HCT116 (cell line): Measurements from ENCODE around the gene EFS. TPM values are rescaled to one million over a fixed set of nuclear protein-coding genes. Genes with fewer than 3 reads are reported as not detected.

Experiments used
- ATAC-seq: fragments of 200-7000 bp; cut with Tn5 transposase; 2 replicates; pipeline ENCODE4 v1.9.1; 2020; ENCODE audit warnings: mild to moderate bottlenecking, moderate library complexity
- BruUV-seq: library from RNA; stranded (reverse); fragments of 400-500 nt; replicated peaks from 2 replicates; lab custom pipeline; 2021; lab: Mats Ljungman, UMichigan
- CTCF ChIA-PET: fragments of 300-600 bp; sonication (Branson Sonifier 250); formaldehyde crosslinking; loops from one replicate; lab custom pipeline; 2021; ENCODE audit warnings: antibody characterized with exemption; lab: Charles Lee
- POLR2A ChIA-PET: fragments of 300-600, 350-600 bp; sonication (Branson Sonifier 250); formaldehyde crosslinking; loops from one replicate; lab custom pipeline; 2021; ENCODE audit warnings: antibody characterized with exemption; lab: Charles Lee
- RAD21 ChIA-PET, 2 experiments: fragments of 300-600 bp; sonication (Branson Sonifier 250); formaldehyde crosslinking; loops; one replicate each; lab custom pipeline; 2023; ENCODE audit warnings: low total read pairs in 2 of 2; ENCODE audit not compliant: uncharacterized antibody in 2 of 2, unreplicated experiment in 2 of 2, low non-redundant PET in 1 of 2; lab: Charles Lee
- DNase-seq: peaks from one replicate; pipeline ENCODE4 v3.0.0-alpha.2; 2010; ENCODE audit warnings: low read depth, low spot score
- H2AFZ ChIP-seq: fragments of 200-600 bp; shearing (Covaris generic), sonication (generic); 2 replicates; pipeline ENCODE4 v1.6.1; 2017; ENCODE audit warnings: low read depth, mixed run types, mixed read lengths, antibody characterized with exemption, low read length; ENCODE audit not compliant: poor library complexity, severe bottlenecking
- H3K27ac ChIP-seq: 2 replicates; pipeline ENCODE4 v1.5.1; 2012; ENCODE audit warnings: low read depth, low read length
- H3K27me3 ChIP-seq: fragments of 200-600 bp; sonication (generic); 2 replicates; pipeline ENCODE4 v1.6.1; 2016; ENCODE audit warnings: mixed run types, low read length, mixed read lengths; ENCODE audit not compliant: insufficient read depth
- H3K36me3 ChIP-seq, 2 experiments: fragments of 200-500 bp in 1 of 2; fragments of 200-600 bp in 1 of 2; sonication (Bioruptor generic) in 1 of 2; sonication (generic) in 1 of 2; 2 replicates each; pipeline versions ENCODE4 v1.5.1 to v1.6.1; 2014 to 2016; ENCODE audit warnings: low read length in 2 of 2, inconsistent platforms in 1 of 2, mixed read lengths in 1 of 2, mixed run types in 1 of 2; ENCODE audit not compliant: insufficient read depth in 2 of 2, control insufficient read depth in 1 of 2
- H3K4me1 ChIP-seq, 2 experiments: fragments of 200-600 bp in 1 of 2; sonication (generic) in 1 of 2; 2 replicates each; pipeline versions ENCODE4 v1.5.1 to v1.6.1; 2012 to 2017; ENCODE audit warnings: low read length in 2 of 2, inconsistent platforms in 1 of 2, mild to moderate bottlenecking in 1 of 2, mixed read lengths in 1 of 2, mixed run types in 1 of 2, moderate library complexity in 1 of 2; ENCODE audit not compliant: insufficient read depth in 2 of 2, control insufficient read depth in 1 of 2
- H3K4me2 ChIP-seq: fragments of 200-600 bp; sonication (generic); 2 replicates; pipeline ENCODE4 v1.6.1; 2017; ENCODE audit warnings: mixed run types, low read length, mixed read lengths
- H3K4me3 ChIP-seq, 2 experiments: fragments of 200-600 bp in 1 of 2; sonication (generic) in 1 of 2; replicated peaks in 1 of 2; 2 replicates each; pipeline ENCODE4 v1.5.1; 2011 to 2016; ENCODE audit warnings: low read length in 2 of 2, control low read depth in 1 of 2, low read depth in 1 of 2, mild to moderate bottlenecking in 1 of 2, mixed read lengths in 1 of 2, mixed run types in 1 of 2
- H3K79me2 ChIP-seq: fragments of 200-600 bp; sonication (generic); 2 replicates; pipeline ENCODE4 v1.6.1; 2017; ENCODE audit warnings: mild to moderate bottlenecking, mixed run types, low read length, moderate library complexity, mixed read lengths; ENCODE audit not compliant: insufficient read depth
- H3K9ac ChIP-seq: fragments of 200-600 bp; sonication (generic); 2 replicates; pipeline ENCODE4 v1.6.1; 2016; ENCODE audit warnings: low read length, mixed read lengths
- H3K9me2 ChIP-seq: fragments of 200-600 bp; sonication (generic), shearing (Covaris generic); 2 replicates; pipeline ENCODE4 v1.6.1; 2017; ENCODE audit warnings: mixed run types, mild to moderate bottlenecking, moderate library complexity; ENCODE audit not compliant: insufficient read depth
- H3K9me3 ChIP-seq, 2 experiments: fragments of 200-500 bp in 1 of 2; fragments of 200-600 bp in 1 of 2; sonication (Bioruptor generic) in 1 of 2; sonication (generic) in 1 of 2; 2 replicates each; pipeline ENCODE4 v1.6.1; 2014 to 2017; ENCODE audit warnings: low read length in 2 of 2, mixed read lengths in 2 of 2, inconsistent platforms in 1 of 2, low read depth in 1 of 2, mild to moderate bottlenecking in 1 of 2, mixed run types in 1 of 2, moderate library complexity in 1 of 2; ENCODE audit not compliant: control insufficient read depth in 1 of 2, insufficient read depth in 1 of 2
- H4K20me1 ChIP-seq: fragments of 200-600 bp; sonication (generic), shearing (Covaris generic); 2 replicates; pipeline ENCODE4 v1.6.1; 2017; ENCODE audit warnings: mixed run types, mild to moderate bottlenecking, moderate library complexity; ENCODE audit not compliant: insufficient read depth
- CBX3 ChIP-seq: IDR thresholded peaks from 2 replicates; pipeline ENCODE4 v1.6.1; 2012; ENCODE audit warnings: low read depth
- CEBPB ChIP-seq: IDR thresholded peaks from 2 replicates; pipeline ENCODE4 v1.6.1; 2012; ENCODE audit warnings: low read depth
- EGR1 ChIP-seq: IDR thresholded peaks from 2 replicates; pipeline ENCODE4 v1.6.1; 2012; ENCODE audit warnings: low read depth
- ELF1 ChIP-seq: IDR thresholded peaks from 2 replicates; pipeline ENCODE4 v1.6.1; 2012; ENCODE audit warnings: low read depth, borderline replicate concordance
- EZH2 ChIP-seq: fragments of 200-600 bp; sonication (generic); IDR thresholded peaks from 2 replicates; pipeline ENCODE4 v1.6.1; 2017; ENCODE audit warnings: antibody characterized with exemption, mixed run types
- EZH2phosphoT487 ChIP-seq: fragments of 200-600 bp; IDR thresholded peaks from 2 replicates; pipeline ENCODE4 v1.6.1; 2018; ENCODE audit warnings: antibody characterized with exemption, borderline replicate concordance
- JUND ChIP-seq: IDR thresholded peaks from 2 replicates; pipeline ENCODE4 v1.6.1; 2012
- POLR2A ChIP-seq: IDR thresholded peaks from 2 replicates; pipeline ENCODE4 v1.7.0; 2011; ENCODE audit warnings: borderline replicate concordance; ENCODE audit not compliant: insufficient read depth, insufficient read length; ENCODE audit errors: extremely low read depth
- POLR2AphosphoS5 ChIP-seq: IDR thresholded peaks from 2 replicates; pipeline ENCODE4 v1.6.1; 2011; ENCODE audit warnings: mild to moderate bottlenecking, low read depth, low read length, moderate library complexity
- RAD21 ChIP-seq: IDR thresholded peaks from 2 replicates; pipeline ENCODE4 v1.6.1; 2012; ENCODE audit warnings: low read depth, mild to moderate bottlenecking
- SP1 ChIP-seq: IDR thresholded peaks from 2 replicates; pipeline ENCODE4 v1.6.1; 2012; ENCODE audit warnings: low read depth
- SRF ChIP-seq: IDR thresholded peaks from 2 replicates; pipeline ENCODE4 v1.6.1; 2012; ENCODE audit warnings: low read depth
- TCF7L2 ChIP-seq: IDR thresholded peaks from 2 replicates; pipeline ENCODE4 v1.7.0; 2011; ENCODE audit warnings: borderline replicate concordance, inconsistent platforms; ENCODE audit not compliant: insufficient read depth, insufficient read length; ENCODE audit errors: extremely low read depth
- ZFX ChIP-seq: fragments of 450-650 bp; IDR thresholded peaks from 2 replicates; pipeline ENCODE4 v1.6.1; 2017
- ZNF274 ChIP-seq: fragments of 200-500 bp; sonication (Bioruptor generic); IDR thresholded peaks from 2 replicates; pipeline ENCODE4 v1.6.1; 2014; ENCODE audit warnings: mild to moderate bottlenecking, low read depth, low read length, inconsistent platforms
- intact Hi-C: fragments of 100-400 bp; cut with micrococcal nuclease; formaldehyde crosslinking; loops from 2 replicates; pipeline ENCODE4 v1.10.0; 2022
- total RNA-seq: library from RNA; stranded (reverse); gene quantifications from one replicate; pipeline ENCODE4 v1.2.1, GENCODE V29; 2021; ENCODE audit not compliant: unreplicated experiment
- TF ChIP-seq, protein P1 (sequence below), 3 experiments: fragments of 200-600 bp in 1 of 3; sonication (generic) in 1 of 3; IDR thresholded peaks in 2 of 3; conservative IDR thresholded peaks in 1 of 3; 2 replicates each; pipeline ENCODE4 v1.5.1; 2012 to 2017; ENCODE audit warnings: low read depth in 2 of 3, low read length in 2 of 3, antibody characterized with exemption in 1 of 3, borderline replicate concordance in 1 of 3, control low read depth in 1 of 3, mild to moderate bottlenecking in 1 of 3, mixed read lengths in 1 of 3, mixed run types in 1 of 3, moderate library complexity in 1 of 3; ENCODE audit not compliant: insufficient read depth in 1 of 3
- TF ChIP-seq, protein P2 (sequence below): IDR thresholded peaks from 2 replicates; pipeline ENCODE4 v1.6.1; 2012
- TF ChIP-seq, protein P3 (sequence below): IDR thresholded peaks from 2 replicates; pipeline ENCODE4 v1.6.1; 2012; ENCODE audit warnings: low read depth
- TF ChIP-seq, protein P4 (sequence below): IDR thresholded peaks from 2 replicates; pipeline ENCODE4 v1.6.1; 2012

EFS gene
- total RNA-seq, 1 experiment from 2014 or later, result 0.10 TPM

DNA sequence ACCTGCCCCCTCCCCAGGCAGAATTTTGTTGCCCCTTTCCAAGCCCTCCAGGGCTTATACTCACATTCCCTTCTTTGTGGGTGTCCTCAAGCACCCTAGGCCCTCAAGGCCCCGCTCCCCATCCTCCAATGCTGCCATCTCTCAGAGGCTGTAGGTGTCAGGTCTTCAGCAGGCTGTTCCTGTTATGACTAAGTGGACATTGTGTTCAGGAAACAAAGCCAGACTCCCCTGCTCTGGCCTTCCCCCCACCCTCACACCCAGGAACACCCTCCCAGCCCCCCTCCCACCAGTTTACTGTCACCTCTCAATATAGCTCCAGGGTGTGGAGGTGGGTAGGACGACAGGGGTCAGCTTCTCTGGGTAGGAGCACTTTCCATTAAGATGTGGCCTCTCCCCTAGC lies 44.5 kb upstream of the EFS start:
- no peak overlapping the region for H3K4me2 ChIP-seq
- RAD21 ChIA-PET, result no interaction called here
- no peak overlapping the region for H3K9ac ChIP-seq
- no peak for DNase-seq
- intact Hi-C loops, result no loop called here
- no peaks in the 10 kb centered on the region for H3K9me2 ChIP-seq
- TF ChIP-seq EZH2phosphoT487 (no peak), CEBPB (no peak), POLR2AphosphoS5 (no peak), ZNF274 (no peak), JUND (no peak), ZFX (no peak), CBX3 (no peak), SP1 (no peak), EGR1 (no peak), SRF (no peak), POLR2A (no peak), RAD21 (no peak), ELF1 (no peak), EZH2 (no peak), TCF7L2 (no peak)
- TF ChIP-seq, protein P1, sequence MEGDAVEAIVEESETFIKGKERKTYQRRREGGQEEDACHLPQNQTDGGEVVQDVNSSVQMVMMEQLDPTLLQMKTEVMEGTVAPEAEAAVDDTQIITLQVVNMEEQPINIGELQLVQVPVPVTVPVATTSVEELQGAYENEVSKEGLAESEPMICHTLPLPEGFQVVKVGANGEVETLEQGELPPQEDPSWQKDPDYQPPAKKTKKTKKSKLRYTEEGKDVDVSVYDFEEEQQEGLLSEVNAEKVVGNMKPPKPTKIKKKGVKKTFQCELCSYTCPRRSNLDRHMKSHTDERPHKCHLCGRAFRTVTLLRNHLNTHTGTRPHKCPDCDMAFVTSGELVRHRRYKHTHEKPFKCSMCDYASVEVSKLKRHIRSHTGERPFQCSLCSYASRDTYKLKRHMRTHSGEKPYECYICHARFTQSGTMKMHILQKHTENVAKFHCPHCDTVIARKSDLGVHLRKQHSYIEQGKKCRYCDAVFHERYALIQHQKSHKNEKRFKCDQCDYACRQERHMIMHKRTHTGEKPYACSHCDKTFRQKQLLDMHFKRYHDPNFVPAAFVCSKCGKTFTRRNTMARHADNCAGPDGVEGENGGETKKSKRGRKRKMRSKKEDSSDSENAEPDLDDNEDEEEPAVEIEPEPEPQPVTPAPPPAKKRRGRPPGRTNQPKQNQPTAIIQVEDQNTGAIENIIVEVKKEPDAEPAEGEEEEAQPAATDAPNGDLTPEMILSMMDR (IDR thresholded peaks at IDR 0.05 in 2 of 3, conservative IDR thresholded peaks at IDR 0.05 in 1 of 3; ENCODE audit: borderline replicate concordance in 1 of 3, insufficient read depth in 1 of 3, low read depth in 2 of 3, low read length in 2 of 3), result no peak
- TF ChIP-seq, protein P2, sequence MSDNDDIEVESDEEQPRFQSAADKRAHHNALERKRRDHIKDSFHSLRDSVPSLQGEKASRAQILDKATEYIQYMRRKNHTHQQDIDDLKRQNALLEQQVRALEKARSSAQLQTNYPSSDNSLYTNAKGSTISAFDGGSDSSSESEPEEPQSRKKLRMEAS, result no peak
- TF ChIP-seq, protein P3, sequence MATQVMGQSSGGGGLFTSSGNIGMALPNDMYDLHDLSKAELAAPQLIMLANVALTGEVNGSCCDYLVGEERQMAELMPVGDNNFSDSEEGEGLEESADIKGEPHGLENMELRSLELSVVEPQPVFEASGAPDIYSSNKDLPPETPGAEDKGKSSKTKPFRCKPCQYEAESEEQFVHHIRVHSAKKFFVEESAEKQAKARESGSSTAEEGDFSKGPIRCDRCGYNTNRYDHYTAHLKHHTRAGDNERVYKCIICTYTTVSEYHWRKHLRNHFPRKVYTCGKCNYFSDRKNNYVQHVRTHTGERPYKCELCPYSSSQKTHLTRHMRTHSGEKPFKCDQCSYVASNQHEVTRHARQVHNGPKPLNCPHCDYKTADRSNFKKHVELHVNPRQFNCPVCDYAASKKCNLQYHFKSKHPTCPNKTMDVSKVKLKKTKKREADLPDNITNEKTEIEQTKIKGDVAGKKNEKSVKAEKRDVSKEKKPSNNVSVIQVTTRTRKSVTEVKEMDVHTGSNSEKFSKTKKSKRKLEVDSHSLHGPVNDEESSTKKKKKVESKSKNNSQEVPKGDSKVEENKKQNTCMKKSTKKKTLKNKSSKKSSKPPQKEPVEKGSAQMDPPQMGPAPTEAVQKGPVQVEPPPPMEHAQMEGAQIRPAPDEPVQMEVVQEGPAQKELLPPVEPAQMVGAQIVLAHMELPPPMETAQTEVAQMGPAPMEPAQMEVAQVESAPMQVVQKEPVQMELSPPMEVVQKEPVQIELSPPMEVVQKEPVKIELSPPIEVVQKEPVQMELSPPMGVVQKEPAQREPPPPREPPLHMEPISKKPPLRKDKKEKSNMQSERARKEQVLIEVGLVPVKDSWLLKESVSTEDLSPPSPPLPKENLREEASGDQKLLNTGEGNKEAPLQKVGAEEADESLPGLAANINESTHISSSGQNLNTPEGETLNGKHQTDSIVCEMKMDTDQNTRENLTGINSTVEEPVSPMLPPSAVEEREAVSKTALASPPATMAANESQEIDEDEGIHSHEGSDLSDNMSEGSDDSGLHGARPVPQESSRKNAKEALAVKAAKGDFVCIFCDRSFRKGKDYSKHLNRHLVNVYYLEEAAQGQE, result no peak
- TF ChIP-seq, protein P4, sequence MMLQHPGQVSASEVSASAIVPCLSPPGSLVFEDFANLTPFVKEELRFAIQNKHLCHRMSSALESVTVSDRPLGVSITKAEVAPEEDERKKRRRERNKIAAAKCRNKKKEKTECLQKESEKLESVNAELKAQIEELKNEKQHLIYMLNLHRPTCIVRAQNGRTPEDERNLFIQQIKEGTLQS, result no peak
- TF ChIP-seq, all 23 proteins: peak for 0
- CTCF ChIA-PET, result no interaction called here
- H3K4me1 ChIP-seq, result no peaks in the 10 kb centered on the region
- no peaks in the 10 kb centered on the region for H3K79me2 ChIP-seq
- ATAC-seq, result no peak
- H3K36me3 ChIP-seq, result no peaks in the 10 kb centered on the region
- no peak overlapping the region for H3K27ac ChIP-seq
- BruUV-seq, result no TSS peak
- peaks cover 21% of the 10 kb centered on the region; the same call in 1 of the 2 replicates for H3K27me3 ChIP-seq
- POLR2A ChIA-PET, result no interaction called here
- H4K20me1 ChIP-seq, result no peaks in the 10 kb centered on the region
- H3K4me3 ChIP-seq, result no peak overlapping the region
- no peak overlapping the region for H2AFZ ChIP-seq
- H3K9me3 ChIP-seq, result no peaks in the 10 kb centered on the region
